Mesendoderm (in vitro differentiated cells): ENCODE results near the gene PARP14.

Experiments
- DNase-seq: peaks from one replicate; pipeline ENCODE4 v3.0.0; 2013
- H2AK5ac ChIP-seq: 2 replicates; pipeline ENCODE4 v1.6.1; 2013; ENCODE audit warnings: low read length, inconsistent platforms
- H2BK120ac ChIP-seq: 2 replicates; pipeline ENCODE4 v1.6.1; 2013; ENCODE audit warnings: low read depth, mild to moderate bottlenecking, low read length, moderate library complexity, mixed read lengths
- H2BK15ac ChIP-seq: replicated peaks from 2 replicates; pipeline ENCODE4 v1.6.1; 2013; ENCODE audit warnings: low read depth, mild to moderate bottlenecking, moderate library complexity
- H2BK5ac ChIP-seq: 2 replicates; pipeline ENCODE4 v1.6.1; 2013; ENCODE audit warnings: low read length, inconsistent platforms
- H3K18ac ChIP-seq: 2 replicates; pipeline ENCODE4 v1.6.1; 2013; ENCODE audit warnings: mild to moderate bottlenecking, low read length, mixed read lengths
- H3K23ac ChIP-seq: one replicate; pipeline ENCODE4 v1.6.1; 2013; ENCODE audit warnings: low read length
- H3K27ac ChIP-seq: 2 replicates; pipeline ENCODE4 v1.5.1; 2013; ENCODE audit warnings: low read depth, mild to moderate bottlenecking, inconsistent platforms, low read length, moderate library complexity
- H3K27me3 ChIP-seq: 2 replicates; pipeline ENCODE4 v1.6.1; 2013; ENCODE audit warnings: low read length, control low read depth, mild to moderate bottlenecking, inconsistent platforms; ENCODE audit not compliant: insufficient read depth, poor library complexity
- H3K36me3 ChIP-seq: 2 replicates; pipeline ENCODE4 v1.6.1; 2013; ENCODE audit warnings: low read length, inconsistent platforms; ENCODE audit not compliant: control insufficient read depth, insufficient read depth
- H3K4ac ChIP-seq: one replicate; pipeline ENCODE4 v1.6.1; 2013; ENCODE audit warnings: low read depth, mild to moderate bottlenecking, low read length, moderate library complexity
- H3K4me1 ChIP-seq: 2 replicates; pipeline ENCODE4 v1.6.1; 2013; ENCODE audit warnings: low read depth, low read length, inconsistent platforms; ENCODE audit not compliant: control insufficient read depth
- H3K4me2 ChIP-seq: 2 replicates; pipeline ENCODE4 v1.6.1; 2013; ENCODE audit warnings: low read length
- H3K4me3 ChIP-seq: 2 replicates; pipeline ENCODE4 v1.5.1; 2013; ENCODE audit warnings: mild to moderate bottlenecking, low read length
- H3K56ac ChIP-seq: one replicate; pipeline ENCODE4 v1.6.1; 2013; ENCODE audit warnings: low read length
- H3K79me1 ChIP-seq: 2 replicates; pipeline ENCODE4 v1.6.1; 2013; ENCODE audit warnings: low read length, inconsistent platforms
- H3K79me2 ChIP-seq: 2 replicates; pipeline ENCODE4 v1.6.1; 2013; ENCODE audit warnings: mild to moderate bottlenecking, low read length; ENCODE audit not compliant: control insufficient read depth, insufficient read depth
- H3K9ac ChIP-seq: 2 replicates; pipeline ENCODE4 v1.6.1; 2013; ENCODE audit warnings: low read length, inconsistent platforms
- H4K5ac ChIP-seq: one replicate; pipeline ENCODE4 v1.6.1; 2013; ENCODE audit warnings: low read length
- H4K8ac ChIP-seq: one replicate; pipeline ENCODE4 v1.6.1; 2013; ENCODE audit warnings: low read depth, mild to moderate bottlenecking, control low read depth, low read length, moderate library complexity
- WGBS: extraction: QIAGEN DNeasy Blood & Tissue Kit; methylation state at CpG from one replicate; pipeline ENCODE4 v1.1.7; 2013; ENCODE audit warnings: low lambda C conversion rate, missing lambda C conversion rate; ENCODE audit not compliant: insufficient coverage; ENCODE audit errors: extremely low coverage; 5-methylcytosine and 5-hydroxymethylcytosine counted together

The PARP14 gene

GRCh38 chr3:122777563-122777962 is 96.9 kb downstream of the PARP14 start:
- WGBS: no CpG with 5 or more reads among the region's 3 CpGs
- H3K4me1 ChIP-seq: no peaks in the 10 kb centered on the region

More at GRCh38 chr3:122777563-122777962, 96.9 kb downstream of the PARP14 start:
- Histone ChIP-seq H3K27me3 (no peaks in the 10 kb centered on the region), H2BK15ac (no peak overlapping the region), H3K36me3 (no peaks in the 10 kb centered on the region), H2AK5ac (no peak overlapping the region), H3K79me1 (no peaks in the 10 kb centered on the region), H3K23ac (no peak overlapping the region), H3K4me2 (no peak overlapping the region), H2BK120ac (no peak overlapping the region), H3K4me3 (no peak overlapping the region), H3K4ac (no peak overlapping the region), H3K79me2 (no peaks in the 10 kb centered on the region), H3K56ac (no peak overlapping the region), H3K9ac (no peak overlapping the region), H3K18ac (no peak overlapping the region), H3K27ac (no peak overlapping the region), H4K5ac (no peak overlapping the region), H2BK5ac (no peak overlapping the region), H4K8ac (no peak overlapping the region)
- no peak for DNase-seq
